Stimulated activated CD4-positive, alpha-beta T cell treated with anti-CD3 and anti-CD28 coated beads, Interleukin-15, amount 100 ng/mL, for 48 hours (primary cell): Measurements from ENCODE around the gene ANK3.

Experiments
- DNase-seq, 2 donors: peaks; one replicate each; pipeline ENCODE4 v3.0.0-alpha.2; 2020; ENCODE audit warnings: low read depth in 2 of 2

The ANK3 gene

DNA sequence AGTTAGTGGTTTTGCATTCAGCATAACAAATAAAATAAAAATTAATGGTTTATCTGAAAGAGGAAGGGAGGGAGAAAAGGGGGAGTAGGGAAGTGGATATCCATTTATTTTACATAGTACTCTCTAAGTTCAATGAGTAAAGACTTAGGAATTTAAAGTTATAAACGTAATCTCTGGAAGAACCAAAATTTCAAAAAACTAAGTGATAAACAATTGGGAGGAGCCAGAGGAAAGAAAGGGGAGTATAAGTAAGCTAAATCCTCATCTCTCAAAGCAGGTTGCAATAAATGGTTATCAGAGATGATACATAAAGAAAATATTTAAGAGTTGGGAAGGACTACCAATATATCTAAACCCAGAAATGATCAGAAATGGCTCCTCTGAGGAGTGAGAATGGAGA is 46.4 kb downstream of the ANK3 start:
- no peak for DNase-seq

DNA sequence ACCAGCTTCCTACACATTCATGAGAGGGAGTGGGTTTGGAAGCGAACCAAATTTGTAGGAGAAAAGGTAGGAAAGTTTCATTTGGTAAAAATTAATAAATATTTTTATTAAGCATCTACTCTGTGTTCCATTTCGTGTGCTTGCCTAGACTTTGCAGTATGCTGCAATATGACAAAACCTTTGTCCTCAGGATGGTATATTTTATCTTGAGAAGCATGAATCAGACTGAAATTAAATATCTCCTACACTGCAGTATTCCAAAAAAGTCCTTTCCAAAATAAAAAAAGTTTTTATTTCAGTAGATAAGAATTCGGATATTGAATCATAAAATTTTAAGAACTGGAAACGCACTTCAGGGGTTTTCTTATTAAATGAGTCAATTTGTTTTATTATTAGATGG is 47.7 kb downstream of the ANK3 start:
- DNase-seq, result no peak

- DNase-seq, result no peak
Measured at GRCh38 chr10:60340973-60341372, 48.7 kb downstream of the ANK3 start.

GRCh38 chr10:60339757-60340156 is 49.9 kb downstream of the ANK3 start:
- DNase-seq, result no peak

GRCh38 chr10:60338786-60339185 is 50.9 kb downstream of the ANK3 start:
- no peak for DNase-seq

DNA sequence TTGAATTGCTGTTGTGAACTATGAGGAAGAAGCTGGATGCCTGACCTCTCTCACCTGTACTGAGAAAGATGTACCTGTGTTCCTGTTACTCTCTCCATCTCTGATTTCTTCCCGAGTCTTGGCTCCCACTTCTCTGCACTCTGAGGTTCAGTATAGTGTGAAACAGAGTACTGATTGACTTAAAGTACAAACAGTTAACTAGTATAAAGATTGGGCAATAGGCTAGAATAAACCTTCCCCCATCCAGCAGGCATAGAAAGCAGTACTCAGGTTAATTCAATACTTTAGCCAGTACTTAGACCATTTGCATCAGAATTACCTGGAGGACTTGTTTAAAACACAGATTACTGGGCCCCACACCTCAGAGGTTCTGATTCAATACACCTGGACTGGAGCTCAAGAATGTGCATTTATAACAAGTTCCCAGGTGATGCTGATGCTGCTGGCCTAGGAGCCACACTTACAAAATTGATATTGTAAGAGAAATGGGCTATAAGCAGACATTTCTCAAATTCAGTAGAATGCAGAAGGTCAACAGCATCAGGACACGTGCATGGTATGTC is 51.6 kb downstream of the ANK3 start:
- no peak for DNase-seq

GRCh38 chr10:60336901-60337630 is 52.6 kb downstream of the ANK3 start:
- DNase-seq, result no peak

DNA sequence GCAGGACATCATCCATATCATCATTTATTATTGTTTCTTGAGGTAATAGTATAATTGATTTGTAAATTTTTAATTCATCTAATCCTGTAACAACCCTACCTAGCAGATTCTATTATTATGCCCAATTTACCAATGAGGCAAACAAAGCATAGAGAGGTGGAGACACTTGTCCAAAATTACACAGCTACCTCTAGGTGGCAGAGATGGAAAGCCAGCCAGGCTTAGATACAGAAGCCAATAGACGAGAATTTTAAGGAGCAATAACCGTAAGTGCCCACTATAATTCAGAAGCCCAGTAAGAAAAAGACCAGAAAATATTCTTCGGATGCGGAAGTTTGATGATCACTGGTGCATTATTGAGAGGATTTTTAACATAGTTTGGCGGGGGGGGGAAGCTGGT is 54.0 kb downstream of the ANK3 start:
- no peak for DNase-seq

DNA sequence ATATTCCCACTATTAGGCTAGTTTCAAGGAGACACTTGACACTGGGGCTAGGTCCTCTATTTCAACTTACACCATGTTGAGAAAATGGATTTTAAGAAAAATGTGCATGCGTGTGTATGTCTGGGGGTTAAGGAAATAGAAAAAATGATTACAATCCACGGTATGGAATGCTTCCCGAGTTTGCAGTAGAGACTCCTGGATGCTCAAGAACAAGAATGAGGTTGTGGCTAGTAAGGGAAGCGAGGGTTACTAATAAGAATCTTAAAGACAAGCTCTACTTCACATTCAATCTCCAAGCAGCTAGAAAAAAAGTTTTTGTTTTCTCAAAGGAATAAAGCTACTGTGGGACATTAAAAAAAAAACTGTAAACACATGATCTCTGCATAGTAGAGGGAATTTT is 54.7 kb downstream of the ANK3 start:
- DNase-seq, result no peak

- no peak for DNase-seq
Measured at GRCh38 chr10:60332371-60332770, 57.3 kb downstream of the ANK3 start.

DNA sequence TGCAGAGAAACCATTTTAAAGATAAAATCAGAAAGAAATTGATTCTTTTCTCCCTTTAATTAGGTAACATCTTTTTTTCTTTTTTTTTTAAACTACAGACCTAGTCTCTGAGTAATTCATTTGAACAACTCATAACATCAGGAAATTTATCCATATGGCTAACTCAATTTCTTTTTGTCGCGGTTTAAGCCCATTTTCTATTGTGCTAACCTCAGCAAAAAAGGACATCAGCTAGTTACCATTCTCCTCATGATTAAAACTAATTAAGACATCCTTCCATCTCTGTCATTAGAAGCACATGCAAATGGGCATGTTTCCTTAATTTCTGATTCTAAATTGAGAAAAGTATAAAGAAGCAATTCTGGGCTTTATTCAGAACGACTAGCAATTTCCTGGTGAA is 57.8 kb downstream of the ANK3 start:
- DNase-seq, result no peak

DNA sequence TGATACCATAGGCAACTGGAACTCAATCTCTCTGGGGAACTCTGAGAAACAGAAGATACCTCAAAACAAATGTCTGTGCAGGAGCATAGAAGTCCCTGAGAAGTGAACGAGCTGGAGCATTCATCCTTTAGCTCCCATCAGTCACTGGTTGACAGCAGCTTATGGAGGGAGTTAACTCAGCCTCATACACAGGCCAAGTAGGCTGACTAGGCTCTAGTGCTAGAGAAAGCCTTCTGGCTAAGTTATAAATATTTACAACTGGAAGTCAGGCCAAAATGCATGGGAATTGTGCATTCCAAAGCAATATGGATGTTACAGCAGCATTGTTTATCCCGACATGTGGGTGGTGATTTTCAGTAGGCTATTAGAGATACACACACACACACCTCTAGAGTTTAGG is 66.5 kb downstream of the ANK3 start:
- DNase-seq, result no peak

GRCh38 chr10:60320666-60321065 is 69.0 kb downstream of the ANK3 start:
- DNase-seq, result no peak

DNA sequence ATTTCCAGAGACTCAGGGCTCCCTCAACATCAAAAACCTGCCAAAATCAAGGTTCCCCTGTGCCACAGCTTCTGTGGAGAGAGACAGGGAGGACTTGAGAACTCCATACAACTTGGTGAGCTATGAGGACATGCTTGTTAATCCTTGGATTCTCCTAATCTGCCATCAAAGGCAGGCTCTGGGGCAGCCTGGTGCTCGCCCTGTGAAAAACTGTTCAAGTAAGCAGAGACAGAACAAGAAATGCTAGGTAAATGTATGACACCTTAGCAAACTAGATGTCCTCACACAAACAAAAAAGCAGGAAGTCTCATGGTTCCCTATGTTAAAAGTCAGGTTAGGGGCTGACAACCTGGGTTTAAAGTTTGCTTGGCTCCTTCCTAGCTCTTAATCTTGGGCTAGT is 73.6 kb downstream of the ANK3 start:
- DNase-seq, result no peak

GRCh38 chr10:60315311-60315710 is 74.4 kb downstream of the ANK3 start:
- DNase-seq, result no peak

- DNase-seq, result no peak
Measured at GRCh38 chr10:60314069-60314940, 75.4 kb downstream of the ANK3 start.

DNA sequence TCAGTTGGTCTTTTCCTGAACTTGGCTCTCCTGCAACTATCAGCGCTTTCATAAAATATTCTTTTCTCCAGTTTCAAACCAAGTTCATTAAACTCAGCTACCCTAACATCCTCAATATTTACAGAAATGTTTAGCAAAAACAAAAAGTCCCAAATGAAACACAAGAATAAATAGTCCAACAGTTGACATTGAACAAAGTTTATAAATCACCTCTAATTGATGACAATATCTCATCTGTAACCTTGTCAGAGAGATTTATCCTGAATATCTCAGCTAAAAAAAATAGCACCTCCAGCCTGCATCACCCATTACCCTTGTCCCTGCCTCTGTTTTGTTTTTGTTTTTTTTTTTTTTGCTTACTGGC is 76.1 kb downstream of the ANK3 start:
- DNase-seq, result no peak

- DNase-seq, result no peak
Measured at GRCh38 chr10:60312818-60313588, 76.7 kb downstream of the ANK3 start.

- DNase-seq, result no peak
Measured at GRCh38 chr10:60311821-60312220, 77.9 kb downstream of the ANK3 start.

GRCh38 chr10:60310740-60311139 is 78.9 kb downstream of the ANK3 start:
- no peak for DNase-seq

- DNase-seq, result no peak
Measured at GRCh38 chr10:60309891-60310290, 79.8 kb downstream of the ANK3 start.

DNA sequence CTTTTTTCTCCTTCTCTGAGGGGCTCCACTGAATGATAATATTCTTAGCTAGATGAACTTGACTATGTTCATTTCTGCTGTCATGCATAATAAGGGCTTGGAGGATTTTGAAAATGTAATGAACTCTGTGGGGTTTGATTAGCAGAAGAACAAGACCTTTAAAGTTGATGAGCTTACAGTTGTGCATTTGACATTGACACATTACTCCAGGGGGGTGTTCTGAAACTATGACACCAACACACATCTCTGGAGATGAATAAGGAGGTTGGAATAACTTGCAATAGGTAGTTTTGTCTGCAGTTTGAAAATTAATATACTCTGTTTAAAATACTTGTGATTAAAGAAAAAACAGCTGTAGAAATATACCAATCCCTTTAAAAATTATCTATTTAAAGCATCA is 80.3 kb downstream of the ANK3 start:
- DNase-seq, result no peak
